HG03135 (cell line): Measurements from ENCODE around the gene ZBTB24.
"Not testable (repeated sequence)": the region's sequence is repeated elsewhere in the genome, so short reads cannot be mapped to it uniquely, and the experiment has no call there.

Source experiments
- ATAC-seq: cut with Tn5 transposase; IDR thresholded peaks from one replicate; pipeline ENCODE4 v1.9.1; 2021; ENCODE audit warnings: mild to moderate bottlenecking, moderate library complexity; ENCODE audit not compliant: unreplicated experiment

Gene ZBTB24

DNA sequence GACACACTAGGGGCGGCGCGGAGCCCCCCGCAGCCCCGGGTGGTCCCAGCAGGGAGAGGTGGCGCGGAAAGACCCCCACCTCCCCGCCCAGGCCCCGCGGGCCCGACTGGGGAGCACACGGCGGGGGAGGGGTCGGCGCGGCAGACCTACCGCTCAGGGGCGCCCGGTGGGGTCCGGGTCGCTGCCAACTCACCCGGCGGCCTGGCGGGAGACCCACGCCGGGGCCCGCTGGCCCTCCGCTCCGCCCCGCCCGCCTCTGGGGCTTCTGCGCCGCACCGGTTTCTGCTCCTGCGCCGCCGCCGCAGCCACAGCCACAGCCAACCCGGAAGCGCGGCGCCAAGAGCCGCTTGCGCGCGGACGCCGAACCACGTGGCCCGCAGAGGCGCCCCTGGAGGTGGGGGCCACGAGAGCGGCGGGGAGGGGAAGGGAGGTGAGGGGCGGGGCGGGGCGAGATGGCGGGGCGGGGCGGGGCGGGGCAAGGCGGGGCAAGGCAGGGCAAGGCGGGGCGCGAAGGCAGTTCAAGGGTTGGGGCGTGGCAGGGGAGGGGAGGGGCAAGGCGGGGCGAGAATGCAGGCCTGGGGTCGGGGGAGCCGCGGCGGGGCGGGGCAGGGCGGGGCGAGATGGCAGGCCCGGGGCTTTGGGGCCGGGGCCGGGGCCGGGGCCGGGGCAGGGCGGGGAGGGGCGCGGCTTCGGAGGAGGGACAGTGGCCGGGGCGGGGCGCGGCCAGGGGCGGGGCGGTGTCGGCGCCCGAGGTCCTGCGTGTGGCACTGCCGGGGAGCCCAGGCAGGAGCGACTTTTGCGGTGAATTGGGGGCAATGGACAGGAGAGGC, at the start of gene ZBTB24:
Gene ZBTB24, minus strand, starts transcription at position 315 of the 830 bp plus-strand sequence. CDS start 1,193 bp downstream, outside the sequence.
- ATAC-seq: peak; percentile 90

DNA sequence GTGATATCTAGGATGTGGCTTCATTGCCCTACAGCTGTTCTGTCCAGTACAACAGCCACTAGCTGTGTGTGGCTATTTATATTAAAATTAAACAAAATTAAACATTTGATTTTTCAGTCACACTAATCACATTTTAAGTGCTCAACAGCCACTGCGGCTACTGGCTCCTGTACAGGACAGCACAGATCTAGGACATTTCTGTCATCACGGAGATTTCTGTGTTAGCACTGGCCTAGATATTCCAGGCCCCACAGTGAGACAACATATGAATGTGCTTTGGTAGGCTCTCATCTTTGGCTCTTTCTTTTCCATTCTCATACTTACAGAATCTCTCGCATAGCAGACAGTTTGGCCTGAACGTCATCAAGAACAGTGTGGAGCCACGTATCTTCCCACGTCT, 48.4 kb upstream of the ZBTB24 start:
- no peak for ATAC-seq

- ATAC-seq: no peak
Observed at GRCh38 chr6:109527989-109528388, 45.0 kb upstream of the ZBTB24 start.

- no peak for ATAC-seq
Observed at GRCh38 chr6:109526905-109527628, 44.0 kb upstream of the ZBTB24 start.

- no peak for ATAC-seq
Observed at GRCh38 chr6:109524129-109524528, 41.1 kb upstream of the ZBTB24 start.

GRCh38 chr6:109523478-109523877, 40.5 kb upstream of the ZBTB24 start:
- ATAC-seq: no peak

- ATAC-seq: no peak
Observed at GRCh38 chr6:109521080-109521479, 38.1 kb upstream of the ZBTB24 start.

DNA sequence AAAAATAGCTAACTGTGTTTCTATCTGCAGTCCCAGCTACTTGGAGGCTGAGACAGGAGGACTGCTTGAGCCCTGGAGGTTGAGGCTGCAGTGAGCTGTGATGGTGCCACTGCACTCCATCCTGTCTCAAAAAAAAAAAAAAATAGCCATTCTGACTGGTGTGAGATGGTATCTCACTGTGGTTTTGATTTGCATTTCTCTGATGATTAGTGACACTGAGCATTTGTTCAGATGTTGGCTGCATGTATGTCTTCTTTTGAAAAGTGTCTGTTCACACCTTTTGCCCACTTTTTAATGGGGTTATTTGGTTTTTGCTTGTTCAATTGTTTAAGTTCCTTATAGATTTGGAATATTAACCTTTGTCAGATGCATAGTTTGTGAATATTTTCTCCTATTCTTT, 36.6 kb upstream of the ZBTB24 start:
- not testable (repeated sequence) for ATAC-seq

DNA sequence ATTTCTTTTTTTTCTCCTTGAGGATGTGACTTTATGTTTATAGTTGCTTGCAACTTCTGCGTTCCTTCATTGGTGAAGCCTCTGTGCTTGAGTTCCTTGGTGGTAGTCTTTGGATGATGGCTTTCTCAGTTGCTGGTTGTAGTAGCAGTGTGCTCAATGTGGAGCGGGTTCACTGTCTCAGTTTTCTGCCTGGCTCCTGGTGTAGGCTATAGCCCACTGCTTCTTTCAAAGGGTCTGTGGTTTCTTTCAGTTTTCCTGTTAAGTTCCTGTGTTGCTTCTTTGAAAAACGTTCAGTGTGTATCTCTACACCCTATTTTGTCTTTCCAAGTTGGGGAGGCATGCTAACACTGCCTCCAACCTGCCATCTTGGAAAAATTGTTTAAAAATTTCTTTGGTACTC, 33.9 kb upstream of the ZBTB24 start:
- no peak for ATAC-seq

- ATAC-seq: no peak
Observed at GRCh38 chr6:109515781-109516409, 32.9 kb upstream of the ZBTB24 start.

DNA sequence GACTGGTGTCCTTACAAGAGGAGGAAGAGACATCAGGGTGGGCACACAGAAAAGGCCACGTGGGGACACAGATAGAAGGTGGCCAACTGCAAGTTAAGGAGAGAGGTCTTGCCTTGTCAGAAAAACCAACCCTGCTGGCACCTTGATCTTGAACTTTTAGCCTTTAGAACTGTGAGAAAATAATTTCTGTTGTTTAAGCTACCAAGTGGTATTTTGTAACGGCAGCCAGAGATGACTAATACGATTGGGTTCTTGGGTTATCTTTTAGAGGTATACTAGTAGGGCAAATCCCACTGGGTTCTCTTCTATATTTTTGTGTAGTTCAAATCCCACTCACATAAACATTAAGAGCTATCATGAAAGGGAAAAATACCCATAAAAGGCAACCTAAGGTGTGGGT, 31.9 kb upstream of the ZBTB24 start:
- no peak for ATAC-seq

GRCh38 chr6:109513571-109514071, 30.6 kb upstream of the ZBTB24 start:
- ATAC-seq: no peak

GRCh38 chr6:109512271-109512817, 29.3 kb upstream of the ZBTB24 start:
- ATAC-seq: no peak

DNA sequence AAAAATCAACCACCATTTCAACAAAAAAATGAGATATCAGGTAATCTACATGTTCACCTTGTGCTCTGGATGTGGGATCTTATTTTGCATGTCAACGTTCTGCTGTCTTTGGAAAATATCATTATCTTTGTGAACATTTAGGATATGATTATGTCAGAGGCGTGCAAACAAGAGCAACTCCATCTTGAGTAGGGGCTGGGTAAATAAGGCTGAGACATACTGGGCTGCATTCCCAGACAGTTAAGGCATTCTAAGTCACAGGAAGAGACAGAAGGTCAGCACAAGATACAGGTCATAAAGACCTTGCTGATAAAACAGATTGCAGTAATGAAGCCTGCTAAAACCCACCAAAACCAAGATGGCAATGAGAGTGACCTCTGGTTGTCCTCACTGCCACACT, 28.8 kb upstream of the ZBTB24 start:
- ATAC-seq: no peak

DNA sequence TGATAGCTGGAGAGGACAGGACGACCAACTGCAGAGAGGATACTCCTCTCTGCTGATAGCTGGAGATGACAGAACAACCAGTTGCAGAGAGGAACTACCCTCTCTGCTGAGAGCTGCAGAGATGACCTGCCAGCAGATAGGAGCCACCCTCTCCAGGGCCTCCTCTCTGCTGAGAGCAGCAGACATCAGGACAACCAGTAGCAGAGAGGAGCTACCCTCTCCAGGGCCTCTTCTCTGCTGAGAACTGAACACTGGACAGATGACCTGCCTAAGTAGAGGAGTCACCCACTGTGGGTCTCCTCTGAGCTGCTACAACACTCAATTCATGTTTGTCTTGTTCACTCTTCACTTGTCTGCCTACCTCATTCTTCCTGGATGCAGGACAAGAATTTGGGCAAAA, 27.3 kb upstream of the ZBTB24 start:
- no peak for ATAC-seq

- ATAC-seq: no peak
Observed at GRCh38 chr6:109508166-109508860, 25.3 kb upstream of the ZBTB24 start.

GRCh38 chr6:109507490-109508072, 24.6 kb upstream of the ZBTB24 start:
- ATAC-seq: no peak

DNA sequence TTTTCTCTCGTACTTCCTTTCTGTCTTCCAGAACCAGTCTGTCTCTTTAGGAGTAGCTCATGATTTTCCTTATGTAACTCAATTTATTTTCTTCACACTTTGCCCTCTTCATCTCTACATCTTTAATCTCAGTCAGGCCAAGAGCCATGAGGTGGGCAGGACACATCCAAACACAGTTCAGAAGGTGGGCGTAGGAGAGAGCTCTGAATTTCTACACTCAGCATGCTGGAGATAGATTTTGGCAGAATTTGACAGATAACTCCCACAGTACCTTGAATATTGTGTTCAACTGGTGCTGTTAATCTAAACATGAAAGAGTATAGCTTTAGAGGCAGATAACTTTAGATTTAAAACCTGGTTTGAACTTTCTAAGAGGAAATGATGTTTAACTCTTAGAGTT, 23.8 kb upstream of the ZBTB24 start:
- no peak for ATAC-seq

DNA sequence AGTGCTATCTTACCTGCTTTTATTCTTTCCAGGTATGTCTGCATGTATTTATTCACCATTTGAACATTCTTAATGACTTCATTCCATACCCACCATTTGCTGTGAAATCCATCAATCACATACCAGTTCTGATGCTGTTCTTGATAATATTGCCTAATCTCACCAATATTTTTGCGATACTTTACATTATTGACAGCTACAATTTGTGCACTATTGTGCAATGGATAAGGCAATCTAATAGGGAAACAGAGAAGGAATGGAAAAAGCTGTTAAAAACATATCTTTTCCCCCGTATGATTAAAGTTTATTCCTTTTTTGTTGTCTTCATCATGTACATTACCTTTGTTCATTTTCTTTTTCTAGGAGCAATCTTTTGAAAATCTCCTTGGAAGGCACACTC, 23.3 kb upstream of the ZBTB24 start:
- ATAC-seq: no peak
